K562 (cell line): ENCODE results near the gene ATCAY. TPM values are rescaled to one million over a fixed set of nuclear protein-coding genes. Genes with fewer than 3 reads are reported as not detected.
A peak's percentile ranks its signal among the peaks of the same experiment; 100 is the strongest.

Experiments
- ATAC-seq: fragments of 200-7000 bp; cut with Tn5 transposase; 3 replicates; pipeline ENCODE4 v1.9.1; 2020; ENCODE audit warnings: moderate library complexity
- BruUV-seq: library from RNA; stranded (reverse); fragments of 400-500 nt; replicated peaks from 2 replicates; lab custom pipeline; 2021; lab: Mats Ljungman, UMichigan
- CTCF ChIA-PET: fragments of 300-600 bp; formaldehyde crosslinking; extraction: SDS; loops from one replicate; lab custom pipeline; 2021; ENCODE audit warnings: low intra/inter-chr PET ratio; lab: Yijun Ruan, JAX
- POLR2A ChIA-PET: fragments of 300-600, 350-650 bp; sonication (Branson Sonifier 250); formaldehyde crosslinking; extraction: SDS; loops from one replicate; lab custom pipeline; 2021; ENCODE audit warnings: antibody characterized with exemption, inconsistent platforms; lab: Yijun Ruan, JAX
- DNase-seq, 4 experiments: peaks; one replicate each; pipeline versions ENCODE4 v3.0.0 to v3.0.0-alpha.2; 2011 to 2018; ENCODE audit warnings: low spot score in 3 of 4, mixed read lengths in 3 of 4; ENCODE audit errors: extremely low read depth in 1 of 4
- FAIRE-seq: peaks from 2 replicates; lab custom pipeline; 2011; peaks lifted over from hg19 to GRCh38; lab: Jason Lieb, UNC
- H2AFZ ChIP-seq: 2 replicates; pipeline ENCODE4 v1.6.0; 2011; ENCODE audit warnings: low read depth, low read length, control low read depth, inconsistent platforms
- H3K27ac ChIP-seq: fragments of 200-600 bp; 3 replicates; pipeline ENCODE4 v1.8.0; 2011; ENCODE audit warnings: low read depth, mild to moderate bottlenecking, control low read depth, inconsistent platforms, low read length, moderate library complexity, mixed read lengths; ENCODE audit errors: extremely low read depth
- H3K27me3 ChIP-seq, 2 experiments: fragments of 300-600 bp in 1 of 2; 2 replicates in 1 of 2; 3 replicates in 1 of 2; pipeline versions ENCODE4 v1.6.0 to v1.8.0; 2011; ENCODE audit warnings: inconsistent platforms in 2 of 2, low read length in 2 of 2, mild to moderate bottlenecking in 1 of 2, mixed read lengths in 1 of 2, moderate library complexity in 1 of 2; ENCODE audit not compliant: control insufficient read depth in 2 of 2, insufficient read depth in 2 of 2
- H3K36me3 ChIP-seq: fragments of 300-600 bp; 3 replicates; pipeline ENCODE4 v1.8.0; 2011; ENCODE audit warnings: mild to moderate bottlenecking, low read length, inconsistent platforms; ENCODE audit not compliant: control insufficient read depth, insufficient read depth
- H3K4me1 ChIP-seq, 2 experiments: fragments of 200-600 bp in 1 of 2; replicated peaks in 1 of 2; 2 replicates in 1 of 2; 3 replicates in 1 of 2; pipeline versions ENCODE4 v1.5.1 to v1.8.0; 2011; ENCODE audit warnings: inconsistent platforms in 2 of 2, low read length in 2 of 2, mild to moderate bottlenecking in 1 of 2, mixed read lengths in 1 of 2, moderate library complexity in 1 of 2; ENCODE audit not compliant: control insufficient read depth in 2 of 2, insufficient read depth in 2 of 2
- H3K4me2 ChIP-seq: 2 replicates; pipeline ENCODE4 v1.6.1; 2011; ENCODE audit warnings: low read length, control low read depth, inconsistent platforms, mixed read lengths; ENCODE audit not compliant: insufficient read depth
- H3K4me3 ChIP-seq: fragments of 200-600 bp; sonication (generic), shearing (Covaris generic); 2 replicates; pipeline ENCODE4 v1.5.1; 2016; ENCODE audit warnings: control low read depth, inconsistent platforms
- H3K79me2 ChIP-seq: fragments of 200-600 bp; 3 replicates; pipeline ENCODE4 v1.8.0; 2011; ENCODE audit warnings: low read length, inconsistent platforms; ENCODE audit not compliant: control insufficient read depth, insufficient read depth
- H3K9ac ChIP-seq, 2 experiments: 2 replicates each; pipeline versions ENCODE4 v1.6.0 to v1.6.1; 2011; ENCODE audit warnings: low read depth in 2 of 2, low read length in 2 of 2, control low read depth in 1 of 2, inconsistent platforms in 1 of 2, mild to moderate bottlenecking in 1 of 2, mixed read lengths in 1 of 2; ENCODE audit not compliant: insufficient read depth in 1 of 2
- H3K9me1 ChIP-seq: one replicate; pipeline ENCODE4 v1.6.0; 2011; ENCODE audit warnings: inconsistent platforms, mild to moderate bottlenecking, low read length, moderate library complexity; ENCODE audit not compliant: control insufficient read depth, insufficient read depth
- H3K9me3 ChIP-seq: replicated peaks from 2 replicates; pipeline ENCODE4 v1.5.1; 2011; ENCODE audit warnings: low read depth, low read length, inconsistent platforms; ENCODE audit not compliant: control insufficient read depth, insufficient read depth
- H4K20me1 ChIP-seq: replicated peaks from 2 replicates; pipeline ENCODE4 v1.6.1; 2011; ENCODE audit warnings: low read length, inconsistent platforms, mixed read lengths; ENCODE audit not compliant: control insufficient read depth, insufficient read depth
- BHLHE40 ChIP-seq: IDR thresholded peaks from 2 replicates; pipeline ENCODE4 v1.6.1; 2011; ENCODE audit warnings: low read length, improper control_type of control experiment
- CEBPB ChIP-seq: fragments of 450-650 bp; IDR thresholded peaks from 2 replicates; pipeline ENCODE4 v1.6.1; 2016; ENCODE audit warnings: missing genetic modification characterization, missing compliant biosample characterization
- E2F6 ChIP-seq, 2 experiments: IDR thresholded peaks; 2 replicates each; pipeline ENCODE4 v1.6.1; 2011; ENCODE audit warnings: borderline replicate concordance in 1 of 2, control low read depth in 1 of 2, low read depth in 1 of 2, low read length in 1 of 2, mild to moderate bottlenecking in 1 of 2, mixed read lengths in 1 of 2, moderate library complexity in 1 of 2; ENCODE audit not compliant: insufficient read depth in 1 of 2, insufficient read length in 1 of 2, poor library complexity in 1 of 2, severe bottlenecking in 1 of 2; ENCODE audit errors: extremely low read depth in 1 of 2
- HLTF ChIP-seq: fragments of 450-650 bp; IDR thresholded peaks from 2 replicates; pipeline ENCODE4 v1.6.1; 2016
- JUNB ChIP-seq: fragments of 450-650 bp; formaldehyde crosslinking; conservative IDR thresholded peaks from 2 replicates; pipeline ENCODE4 v1.4.0; 2020; ENCODE audit warnings: mild to moderate bottlenecking
- KAT7 ChIP-seq: sonication (generic); formaldehyde crosslinking; IDR thresholded peaks from 2 replicates; pipeline ENCODE4 v1.8.0; 2022; ENCODE audit warnings: missing genetic modification reagents, mild to moderate bottlenecking, borderline replicate concordance
- MCM7 ChIP-seq, 2 experiments: fragments of 450-650 bp; IDR thresholded peaks; 2 replicates each; pipeline ENCODE4 v1.6.1; 2016 to 2018
- MTA2 ChIP-seq: fragments of 450-650 bp; IDR thresholded peaks from 2 replicates; pipeline ENCODE4 v1.6.1; 2016; ENCODE audit warnings: low read depth
- POLR3G ChIP-seq: IDR thresholded peaks from 2 replicates; pipeline ENCODE4 v1.6.1; 2011; ENCODE audit not compliant: insufficient read length, insufficient replicate concordance; ENCODE audit errors: extremely low read depth
- SLC30A9 ChIP-seq: fragments of 250-450 bp; sonication (Bioruptor Pico); IDR thresholded peaks from 2 replicates; pipeline ENCODE4 v1.8.0; 2022; ENCODE audit warnings: mild to moderate bottlenecking, moderate library complexity
- SPI1 ChIP-seq: IDR thresholded peaks from 2 replicates; pipeline ENCODE4 v1.6.1; 2011; ENCODE audit warnings: low read depth, low read length, control low read depth, borderline replicate concordance
- XRCC3 ChIP-seq: fragments of 450-650 bp; IDR thresholded peaks from 2 replicates; pipeline ENCODE4 v1.6.1; 2017; ENCODE audit warnings: mild to moderate bottlenecking, moderate library complexity
- ZNF121 ChIP-seq: sonication (generic); formaldehyde crosslinking; conservative IDR thresholded peaks from 2 replicates; pipeline ENCODE4 v1.8.0; 2022; ENCODE audit warnings: missing genetic modification reagents
- ZNF175 ChIP-seq: fragments of 200-800 bp; sonication (Bioruptor generic); IDR thresholded peaks from 2 replicates; pipeline ENCODE4 v1.6.1; 2016; ENCODE audit warnings: low read depth, mild to moderate bottlenecking, missing genetic modification characterization, missing compliant biosample characterization
- ZNF263 ChIP-seq: sonication (generic); formaldehyde crosslinking; IDR thresholded peaks from 2 replicates; pipeline ENCODE4 v1.8.0; 2022; ENCODE audit warnings: mild to moderate bottlenecking, missing genetic modification reagents, borderline replicate concordance
- ZNF444 ChIP-seq: fragments of 250-450 bp; sonication (Bioruptor Pico); IDR thresholded peaks from 2 replicates; pipeline ENCODE4 v1.4.0; 2020; ENCODE audit warnings: mild to moderate bottlenecking, moderate library complexity
- WGBS: fragments of 100-300 bp; shearing (Covaris generic); methylation state at CpG from one replicate; pipeline ENCODE4 v1.1.6; 2016; ENCODE audit warnings: low coverage, mixed read lengths; ENCODE audit not compliant: insufficient coverage; ENCODE audit errors: missing lambda C conversion rate; 5-methylcytosine and 5-hydroxymethylcytosine counted together
- in situ Hi-C: fragments of 300-500 bp; cut with MboI; formaldehyde crosslinking; loops from 4 replicates; pipeline ENCODE4 v1.15.0; 2018; ENCODE audit warnings: inconsistent platforms, mixed read lengths
- intact Hi-C: fragments of 100-400 bp; cut with micrococcal nuclease; formaldehyde crosslinking; loops from 2 replicates; pipeline ENCODE4 v1.14.2; 2022
- polyA plus RNA-seq, 8 experiments: library from polyadenylated mRNA; depleted of rRNA in 4 of 8; stranded (reverse) in 5 of 8; unstranded in 3 of 8; fragments of >200 nt; fragmentation: Nextera tagmentation in 2 of 8; fragmentation: Illumina TruSeq in 1 of 8; extraction: Ambion mirVana in 2 of 8; extraction: Trizol in 1 of 8; gene quantifications; 2 replicates each; pipeline versions ENCODE4 v1.2.1 to v1.2.3, GENCODE V29; 2011 to 2014; ENCODE audit warnings: inconsistent platforms in 1 of 8, missing spikeins in 1 of 8
- total RNA-seq, 7 experiments: library from RNA; depleted of rRNA in 6 of 7; stranded (reverse); fragments of >200 nt in 6 of 7; fragmentation: Illumina TruSeq in 2 of 7; extraction: Trizol in 2 of 7; gene quantifications; 2 replicates each; pipeline versions ENCODE4 v1.2.1 to v1.2.3, GENCODE V29; 2011 to 2021; ENCODE audit warnings: low replicate concordance in 1 of 7

ATCAY gene
- total and polyA plus RNA-seq, 9 of the 15 experiments (the other 6 are each of a cell fraction or from before 2014, with no cell fraction given) = not detected

DNA sequence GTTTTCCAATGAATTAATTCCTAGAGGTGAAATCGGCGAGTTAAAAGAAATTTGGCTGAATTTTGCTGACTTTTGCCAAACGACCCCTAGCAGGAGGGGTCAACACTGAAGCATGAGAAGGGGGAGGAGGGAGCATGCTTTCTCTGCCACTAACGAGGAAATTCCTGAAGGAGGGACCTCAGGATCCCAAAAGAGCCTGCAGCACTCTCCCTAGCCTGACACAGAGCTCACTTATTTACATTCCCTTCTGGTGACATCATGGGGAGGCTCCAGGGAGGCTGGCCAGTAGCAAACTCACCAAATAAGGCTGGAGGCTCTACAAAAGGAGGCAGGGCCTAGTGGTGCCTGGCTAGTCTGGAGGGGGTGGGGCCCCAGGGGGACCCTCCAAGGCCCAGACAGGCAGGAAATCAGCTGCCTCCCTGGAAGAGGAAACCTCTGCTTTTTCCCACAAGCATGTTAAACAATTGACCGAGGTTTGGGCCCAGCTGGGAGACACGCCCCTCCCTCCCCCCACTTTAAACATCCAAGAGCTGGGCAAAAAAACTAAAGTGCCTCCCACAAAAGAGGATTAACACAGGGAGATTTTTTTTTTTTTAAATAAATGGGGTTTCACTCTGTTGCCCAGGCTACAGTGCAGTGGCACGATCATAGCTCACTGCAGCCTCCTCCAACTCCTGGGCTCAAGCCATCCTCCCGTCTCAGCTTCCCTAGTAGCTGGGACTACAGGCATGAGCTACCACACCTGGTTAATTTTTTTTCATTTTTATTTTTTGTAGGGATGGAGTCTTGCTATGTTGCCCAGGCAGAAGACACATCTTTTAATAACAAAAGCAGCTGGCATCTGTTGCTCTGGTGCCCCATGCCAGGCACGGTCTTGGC, 88.3 kb downstream of the ATCAY start (continued):
- TF ChIP-seq E2F6 (IDR thresholded peaks at IDR 0.05; ENCODE audit: borderline replicate concordance in 1 of 2, extremely low read depth in 1 of 2, insufficient read depth in 1 of 2, insufficient read length in 1 of 2, low read depth in 1 of 2, low read length in 1 of 2, poor library complexity in 1 of 2, severe bottlenecking in 1 of 2) (no peak), ZNF175 (CRISPR knock-in tag) (no peak)

- peak overlapping the region; percentile 79 to 95 for H3K9ac ChIP-seq
- intact Hi-C loops = loop anchor here (2.0 kb wide), 1 partner anchor 37 kb away; the partner anchor contains the start of gene PIAS4
- H3K9me1 ChIP-seq = no peaks in the 10 kb centered on the region
- H3K27ac ChIP-seq = peak overlapping the region; percentile 76; the same call in 1 of the 3 replicates
- peaks cover 45% of the 10 kb centered on the region; the same call in 2 of the 3 replicates for H3K36me3 ChIP-seq
- peaks cover 15 to 34% of the 10 kb centered on the region in 2 experiments for H3K4me1 ChIP-seq
- ChIA-PET POLR2A (interaction anchor here (0.6 to 7.2 kb wide), 5 partner anchors 10 to 19 kb away, joined by 3 to 215 read pairs (median 9); partner anchors contain the start of gene EEF2), CTCF (interaction anchor here (0.6 to 1.4 kb wide), 3 partner anchors 15 to 498 kb away, joined by 3 read pairs; no protein-coding TSS in a partner anchor)
- DNase-seq (peak in 2 of 4 experiments; percentile 50 to 61), FAIRE-seq (no peak), ATAC-seq (peak; percentile 6; the same call in 2 of the 3 replicates)
- H3K27me3 ChIP-seq = no peaks in the 10 kb centered on the region
- no peaks in the 10 kb centered on the region for H3K9me3 ChIP-seq
- no peak overlapping the region for H2AFZ ChIP-seq
- H3K4me2 ChIP-seq = peak overlapping the region; percentile 83
- peak overlapping the region; percentile 94 for H3K4me3 ChIP-seq
- 25% methylated on average over 21 of the region's 23 CpGs for whole genome bisulfite sequencing
- in situ Hi-C loops = no loop called here
- H4K20me1 ChIP-seq = peaks cover 8% of the 10 kb centered on the region
- H3K79me2 ChIP-seq = peaks cover 37% of the 10 kb centered on the region
- BruUV-seq = TSS peak; percentile 30
- no peak for TF ChIP-seq JUNB
- TF ChIP-seq ZNF121 (CRISPR knock-in tag) = peak; percentile 86
- no peak for TF ChIP-seq ZNF444
- no peak for TF ChIP-seq SLC30A9
- peak; percentile 56; the same call in 1 of the 2 replicates for TF ChIP-seq CEBPB (tag)
- TF ChIP-seq XRCC3 = no peak
- TF ChIP-seq SPI1 = peak; percentile 52; the same call in 1 of the 2 replicates
- TF ChIP-seq ZNF263 (CRISPR knock-in tag) = peak; percentile 80; the same call in 1 of the 2 replicates
- peak; percentile 39; the same call in 1 of the 2 replicates for TF ChIP-seq BHLHE40
- TF ChIP-seq MTA2 = no peak
- no peak for TF ChIP-seq MCM7 (IDR thresholded peaks at IDR 0.05)
- TF ChIP-seq KAT7 (CRISPR knock-in tag) = no peak
- no peak for TF ChIP-seq POLR3G
- no peak for TF ChIP-seq HLTF
Observed at GRCh38 chr19:3969435-3970312, 89.2 kb downstream of the ATCAY start.
